GM18861 (cell line): Measurements from ENCODE around the gene FOXD4L5.
"Not testable (repeated sequence)": the region's sequence is repeated elsewhere in the genome, so short reads cannot be mapped to it uniquely, and the experiment has no call there.

ENCODE experiments used
- ATAC-seq: cut with Tn5 transposase; IDR thresholded peaks from one replicate; pipeline ENCODE4 v1.9.1; 2021; ENCODE audit not compliant: unreplicated experiment

FOXD4L5 gene

GRCh38 chr9:65285109-65285508 is at the start of gene FOXD4L5:
TSS of gene FOXD4L5 (minus strand) at chr9:65285209. CDS start at chr9:65284377, 832 bp downstream.
- ATAC-seq, result not testable (repeated sequence)

GRCh38 chr9:65283943-65284342 is 1.1 kb downstream of the FOXD4L5 start:
- ATAC-seq, result not testable (repeated sequence)

GRCh38 chr9:65282976-65283375 is 2.0 kb downstream of the FOXD4L5 start:
- ATAC-seq, result not testable (repeated sequence)
